Coronary artery (tissue), 2 donors: ENCODE results near the gene C19orf12.

Experiments
- DNase-seq: peaks from one replicate; pipeline ENCODE4 v3.0.0-alpha.2; 2017; ENCODE audit warnings: low spot score
- H3K27ac ChIP-seq, 2 donors: fragments of 200-600 bp; sonication (generic); one replicate each; pipeline ENCODE4 v1.5.1; 2016 to 2019
- H3K4me3 ChIP-seq: fragments of 200-600 bp; sonication (generic); 2 replicates; pipeline ENCODE4 v1.5.1; 2016; ENCODE audit warnings: mild to moderate bottlenecking, moderate library complexity
- TF ChIP-seq, protein P1 (sequence below): fragments of 200-600 bp; sonication (generic); IDR thresholded peaks from one replicate; pipeline ENCODE4 v1.5.1; 2019; ENCODE audit warnings: antibody characterized with exemption

The C19orf12 gene

DNA sequence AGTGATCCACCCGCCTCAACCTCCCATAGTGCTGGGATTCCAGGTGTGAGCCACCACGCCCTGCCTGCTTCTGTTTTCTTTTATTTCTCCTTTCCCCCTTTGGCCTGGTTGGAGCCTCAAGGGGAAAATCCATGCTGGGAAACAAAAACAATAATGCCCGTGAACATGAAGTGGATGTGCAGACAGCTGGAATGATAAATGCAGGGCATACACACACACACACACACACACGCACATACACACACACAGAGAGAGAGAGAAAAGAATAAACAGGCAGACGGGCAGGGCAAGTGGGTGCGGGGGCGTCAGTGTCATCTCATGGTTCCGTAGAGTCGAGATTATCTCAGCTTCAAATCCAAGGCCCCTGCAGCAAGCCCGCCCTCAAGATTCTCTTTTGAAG, 54.2 kb downstream of the C19orf12 start:
- TF ChIP-seq, protein P1, sequence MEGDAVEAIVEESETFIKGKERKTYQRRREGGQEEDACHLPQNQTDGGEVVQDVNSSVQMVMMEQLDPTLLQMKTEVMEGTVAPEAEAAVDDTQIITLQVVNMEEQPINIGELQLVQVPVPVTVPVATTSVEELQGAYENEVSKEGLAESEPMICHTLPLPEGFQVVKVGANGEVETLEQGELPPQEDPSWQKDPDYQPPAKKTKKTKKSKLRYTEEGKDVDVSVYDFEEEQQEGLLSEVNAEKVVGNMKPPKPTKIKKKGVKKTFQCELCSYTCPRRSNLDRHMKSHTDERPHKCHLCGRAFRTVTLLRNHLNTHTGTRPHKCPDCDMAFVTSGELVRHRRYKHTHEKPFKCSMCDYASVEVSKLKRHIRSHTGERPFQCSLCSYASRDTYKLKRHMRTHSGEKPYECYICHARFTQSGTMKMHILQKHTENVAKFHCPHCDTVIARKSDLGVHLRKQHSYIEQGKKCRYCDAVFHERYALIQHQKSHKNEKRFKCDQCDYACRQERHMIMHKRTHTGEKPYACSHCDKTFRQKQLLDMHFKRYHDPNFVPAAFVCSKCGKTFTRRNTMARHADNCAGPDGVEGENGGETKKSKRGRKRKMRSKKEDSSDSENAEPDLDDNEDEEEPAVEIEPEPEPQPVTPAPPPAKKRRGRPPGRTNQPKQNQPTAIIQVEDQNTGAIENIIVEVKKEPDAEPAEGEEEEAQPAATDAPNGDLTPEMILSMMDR, result no peak
- DNase-seq, result no peak
- Histone ChIP-seq H3K27ac (peak overlapping the region in 1 of 2 donors; percentile 96), H3K4me3 (no peak overlapping the region)

DNA sequence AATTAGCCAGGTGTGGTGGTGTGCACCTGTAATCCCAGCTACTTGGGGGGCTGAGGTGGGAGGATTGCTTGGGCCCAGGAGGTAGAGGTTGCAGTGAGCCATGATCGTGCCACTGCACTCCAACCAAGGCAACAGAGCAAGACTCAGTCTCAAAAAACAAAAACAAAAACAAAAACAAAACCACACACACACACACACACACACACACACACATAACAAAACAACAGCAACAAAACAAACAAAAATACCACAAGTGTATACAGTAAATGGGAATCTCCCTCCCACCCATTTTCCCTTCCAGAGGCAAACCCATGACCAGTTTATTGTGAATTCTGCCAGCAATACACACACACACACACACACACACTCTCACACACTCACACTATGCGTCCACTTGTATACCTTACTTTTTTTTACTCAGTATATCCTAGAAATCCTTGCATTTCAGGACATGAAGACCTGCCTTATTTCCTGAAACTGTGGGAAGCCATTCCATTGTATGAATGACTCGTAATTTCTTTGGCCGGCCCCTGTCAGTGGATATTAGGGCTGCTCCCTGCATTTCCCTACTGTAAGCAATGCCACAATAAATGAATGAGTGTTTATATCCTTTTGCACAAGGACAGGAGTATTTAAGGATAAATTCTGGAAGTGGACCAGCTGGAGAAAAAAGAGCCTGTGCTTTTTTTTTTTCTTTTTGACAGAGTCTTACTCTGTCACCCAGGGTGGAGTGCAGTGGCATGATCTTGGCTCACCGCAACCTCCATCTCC, 56.7 kb downstream of the C19orf12 start:
- TF ChIP-seq, protein P1, result no peak

DNA sequence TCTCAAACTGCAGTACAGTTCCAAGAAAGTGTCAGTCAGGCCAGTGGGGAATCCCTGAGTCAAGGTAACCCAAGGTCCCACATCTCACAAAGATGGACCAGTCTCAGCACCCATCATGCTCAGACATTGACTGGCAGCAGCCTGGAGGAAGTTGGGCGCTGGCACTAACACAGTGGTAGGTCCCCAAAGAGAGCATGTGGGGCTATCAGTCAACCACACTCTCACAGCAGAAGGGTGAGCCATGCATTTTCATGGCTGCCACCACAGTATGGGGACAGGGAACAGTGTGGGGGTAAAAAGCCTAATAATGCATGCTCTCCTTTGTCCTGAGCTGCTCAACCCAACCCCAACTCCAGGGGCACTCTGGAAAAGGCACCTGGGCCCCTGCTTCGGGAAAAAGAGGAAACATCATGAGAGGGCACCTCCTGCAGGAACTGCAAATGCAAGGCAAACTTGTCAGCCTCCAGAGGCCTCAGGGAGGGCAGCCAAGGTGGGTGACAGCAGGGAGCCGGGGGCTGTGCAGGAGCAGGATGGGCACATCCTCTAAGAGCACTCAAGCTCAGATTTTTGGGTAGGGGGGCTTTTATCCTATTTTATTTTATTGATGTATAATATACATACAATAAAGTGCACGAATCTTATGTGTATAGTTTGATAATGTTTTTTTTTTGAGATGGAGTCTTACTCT, 59.3 kb downstream of the C19orf12 start:
- TF ChIP-seq, protein P1, result no peak
- H3K4me3 ChIP-seq, result no peak overlapping the region
- H3K27ac ChIP-seq, result no peak overlapping the region
- DNase-seq, result no peak

More for the DNA sequence above, 56.7 kb downstream of the C19orf12 start:
- no peak overlapping the region for H3K27ac ChIP-seq
- no peak overlapping the region for H3K4me3 ChIP-seq
- DNase-seq, result no peak

DNA sequence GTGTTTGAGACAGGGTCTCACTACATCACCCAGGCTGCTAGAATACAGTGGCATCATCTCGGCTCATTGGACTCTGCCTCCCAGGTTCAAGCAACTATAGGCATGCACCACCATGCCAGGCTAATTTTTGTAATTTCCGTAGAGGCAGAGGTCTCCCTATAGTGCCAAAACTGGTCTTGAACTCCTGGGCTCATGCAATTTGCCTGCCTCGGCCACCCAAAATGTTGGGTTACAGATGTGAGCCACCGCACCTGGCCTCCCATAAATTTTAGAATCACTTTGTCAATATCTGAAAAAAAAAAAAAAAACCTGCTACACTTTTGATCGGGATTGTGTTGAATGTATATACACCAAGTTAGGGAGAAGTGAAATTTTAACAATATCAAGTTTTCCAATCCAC, 61.7 kb downstream of the C19orf12 start:
- DNase-seq, result no peak
- TF ChIP-seq, protein P1, result no peak
- no peak overlapping the region for H3K4me3 ChIP-seq

DNA sequence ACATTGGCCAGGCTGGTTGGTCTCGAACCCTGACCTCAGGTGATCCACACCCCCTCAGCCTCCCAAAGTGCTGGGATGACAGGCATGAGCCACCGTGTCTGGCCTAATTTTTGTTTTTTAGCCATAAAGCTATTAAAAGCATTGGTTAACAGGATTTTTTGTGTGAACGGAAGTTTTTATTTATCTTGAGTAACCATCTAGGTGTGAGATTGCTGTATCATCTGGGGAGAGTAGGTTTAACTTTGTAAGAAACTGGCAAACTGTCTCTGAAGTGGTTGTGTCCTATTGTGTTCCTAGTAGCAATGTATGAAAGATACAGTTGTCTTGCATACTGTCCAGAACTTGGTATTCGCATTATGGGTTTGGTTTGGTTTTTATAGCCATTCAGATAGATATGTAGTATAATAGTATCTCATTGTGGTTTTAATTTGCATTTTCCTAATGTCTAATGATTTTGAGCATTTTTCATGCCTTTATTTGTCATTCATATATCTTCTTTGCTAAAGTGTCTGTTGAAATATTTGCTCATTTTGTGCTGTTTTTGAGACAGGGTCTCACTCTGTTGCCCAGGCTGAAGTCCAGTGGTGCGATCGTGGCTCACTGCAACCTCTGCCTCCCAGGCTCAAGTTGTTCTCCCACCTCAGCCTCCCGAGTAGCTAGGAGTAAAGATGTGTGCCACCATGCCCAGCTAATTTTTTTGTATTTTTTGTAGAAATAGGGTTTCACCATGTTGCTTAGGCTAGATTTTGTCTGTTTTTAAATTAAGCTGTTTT, 63.3 kb downstream of the C19orf12 start:
- H3K4me3 ChIP-seq, result no peak overlapping the region
- no peak overlapping the region for H3K27ac ChIP-seq
- no peak for DNase-seq
- TF ChIP-seq, protein P1, result no peak

More for the DNA sequence above, 61.7 kb downstream of the C19orf12 start:
- no peak overlapping the region for H3K27ac ChIP-seq

DNA sequence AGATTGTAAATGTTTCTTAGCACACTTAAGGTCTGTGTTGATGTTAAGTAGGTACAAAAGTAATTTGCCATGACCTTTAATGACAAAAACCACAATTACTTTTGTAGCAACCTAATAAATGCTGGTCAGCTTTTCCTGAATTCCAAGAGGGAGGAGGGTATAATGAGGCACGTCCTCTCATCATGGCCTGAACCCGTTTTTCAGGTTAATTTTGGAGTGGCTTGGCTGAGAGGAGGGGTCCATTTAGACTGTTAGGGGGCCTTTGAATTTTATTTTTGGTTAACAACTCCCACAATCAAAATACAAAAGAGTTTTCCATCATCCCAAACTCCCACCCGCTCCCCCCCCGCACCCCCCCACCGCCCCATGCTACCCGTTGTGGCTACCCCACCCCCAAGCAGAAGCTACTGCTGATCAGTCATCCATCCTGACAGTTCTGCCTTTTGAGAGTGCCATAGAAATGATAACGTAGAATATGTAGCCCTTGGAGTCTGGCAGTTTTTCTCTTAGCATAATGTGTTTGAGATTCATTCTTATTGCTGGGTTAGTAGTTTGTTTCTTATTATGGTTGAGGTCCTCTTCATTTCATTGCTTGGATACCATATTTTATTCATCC, 64.2 kb downstream of the C19orf12 start:
- H3K4me3 ChIP-seq, result no peak overlapping the region
- TF ChIP-seq, protein P1, result no peak
- DNase-seq, result no peak
- no peak overlapping the region for H3K27ac ChIP-seq
